Stimulated activated CD4-positive, alpha-beta T cell treated with anti-CD3 and anti-CD28 coated beads, Interleukin-12 subunit alpha, Interleukin-12 subunit beta, amount 100 ng/mL, for 48 hours (primary cell): ENCODE results near the gene TPBGL.

ENCODE experiments used
- DNase-seq, 3 donors: peaks; one replicate each; pipeline ENCODE4 v3.0.0-alpha.2; 2020; ENCODE audit warnings: low read depth in 2 of 3, low spot score in 1 of 3

Gene TPBGL

DNA sequence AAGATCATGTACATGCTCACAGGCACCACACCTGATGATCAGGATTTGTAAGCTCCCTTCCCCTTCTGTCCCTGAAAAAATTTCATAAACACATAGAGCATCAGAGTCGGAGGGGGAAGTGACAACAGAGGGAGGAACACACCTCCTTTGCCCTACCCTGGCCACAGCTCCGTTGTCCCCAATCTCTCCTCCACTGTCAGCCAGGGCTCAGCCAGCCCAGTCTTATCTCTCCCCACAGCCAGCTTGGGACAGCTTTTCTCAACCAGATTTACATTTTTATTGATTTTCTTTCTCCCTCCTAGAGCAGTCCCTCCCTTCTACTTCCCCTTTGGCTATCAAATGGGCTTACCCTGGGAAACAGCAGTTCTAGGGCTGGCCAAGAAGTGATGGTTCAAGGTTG lies 32.1 kb upstream of the TPBGL start:
- DNase-seq = no peak

DNA sequence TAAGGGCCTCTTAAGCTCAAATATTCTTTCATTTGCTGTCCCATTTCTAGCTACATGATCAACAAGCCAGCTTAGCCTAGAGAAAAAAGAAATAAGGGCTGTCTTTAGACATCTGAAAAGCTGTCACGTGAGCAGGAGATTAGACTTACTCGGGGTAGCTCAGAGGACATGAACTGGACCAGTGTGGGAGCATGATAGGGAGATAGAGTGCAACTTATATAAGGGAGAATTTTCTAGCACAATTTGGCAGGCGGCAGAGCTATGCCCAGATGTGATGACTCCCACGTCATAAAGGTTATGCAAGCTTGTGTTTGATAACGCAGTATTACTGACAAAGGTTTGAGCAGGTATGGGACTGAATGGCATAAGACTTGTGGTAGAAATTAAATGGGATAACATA lies 28.2 kb upstream of the TPBGL start:
- DNase-seq = no peak

DNA sequence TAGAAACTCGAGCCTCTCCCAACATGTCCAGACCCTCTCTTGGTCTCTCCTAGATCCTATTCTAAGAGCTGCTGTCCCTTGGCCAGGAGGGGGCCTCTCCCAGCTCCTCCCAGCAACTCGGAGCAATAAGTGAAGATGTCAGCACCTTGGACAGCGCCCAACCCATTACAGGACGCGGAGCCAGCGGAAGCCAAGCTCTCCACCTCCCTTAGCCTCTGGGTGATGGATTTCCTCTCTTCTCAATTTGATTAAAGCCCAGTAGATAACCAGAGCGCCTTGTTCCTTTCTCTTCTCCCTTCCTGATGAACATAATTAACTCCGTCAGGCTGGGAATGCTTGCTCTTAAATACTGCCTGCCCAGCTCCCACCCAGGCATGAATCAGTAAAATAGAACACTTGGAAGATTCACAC lies 26.2 kb upstream of the TPBGL start:
- peak; percentile 59 to 76 (median 67) for DNase-seq

GRCh38 chr11:75214843-75215242 lies 25.7 kb upstream of the TPBGL start:
- no peak for DNase-seq

DNA sequence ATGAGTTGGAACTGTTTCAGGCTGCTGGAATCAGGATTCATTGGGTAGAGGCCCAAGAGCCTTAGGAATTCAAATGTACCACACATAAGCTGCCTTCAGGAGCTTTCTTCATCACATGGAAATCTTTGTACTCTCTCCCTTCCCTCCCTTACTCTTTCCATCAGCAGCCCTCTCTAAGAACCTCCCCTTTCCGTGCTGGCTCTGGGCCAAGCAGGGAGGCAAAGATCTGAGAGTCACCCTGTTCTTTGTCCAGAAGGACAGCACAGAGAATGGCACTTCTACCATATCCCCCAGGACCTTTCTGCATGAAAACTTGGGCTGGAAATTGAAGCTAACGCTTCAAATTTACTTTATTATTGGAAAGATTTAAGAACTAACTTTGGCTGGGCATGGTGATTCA lies 20.7 kb upstream of the TPBGL start:
- DNase-seq = no peak

DNA sequence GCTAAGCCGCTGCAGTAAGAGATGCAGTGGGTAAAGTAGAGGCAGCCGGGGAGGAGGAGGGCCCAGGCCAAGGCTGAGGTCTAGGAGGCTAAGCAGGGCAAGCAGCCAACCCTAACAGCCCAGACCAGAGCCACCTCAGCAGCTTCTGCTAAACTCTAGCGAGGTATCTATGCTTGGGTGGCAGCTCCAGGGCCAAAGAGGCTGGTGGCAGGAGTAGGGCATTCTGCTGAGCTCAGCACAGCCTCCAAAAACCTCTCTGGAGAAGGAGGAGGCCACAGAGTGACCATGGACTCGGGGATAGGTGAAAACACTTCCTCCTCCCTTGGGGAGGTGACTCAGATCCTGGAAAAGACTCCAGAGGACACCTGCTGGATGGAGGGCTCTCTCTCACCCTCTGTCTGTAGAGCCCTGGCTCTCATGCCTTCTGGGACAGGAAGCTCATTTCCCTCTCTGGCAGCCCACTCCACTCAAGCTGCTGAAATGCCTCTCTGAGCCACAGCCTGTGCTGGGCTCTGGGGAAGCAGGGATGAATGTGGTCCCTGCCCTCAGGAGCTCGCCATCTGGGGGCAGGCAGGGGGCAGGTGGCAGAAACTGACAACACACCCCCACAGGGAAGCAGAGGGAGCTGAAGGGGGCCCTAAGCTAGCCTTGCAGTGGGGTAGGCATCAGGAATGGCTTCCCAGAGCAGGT lies 16.5 kb upstream of the TPBGL start:
- DNase-seq = no peak

DNA sequence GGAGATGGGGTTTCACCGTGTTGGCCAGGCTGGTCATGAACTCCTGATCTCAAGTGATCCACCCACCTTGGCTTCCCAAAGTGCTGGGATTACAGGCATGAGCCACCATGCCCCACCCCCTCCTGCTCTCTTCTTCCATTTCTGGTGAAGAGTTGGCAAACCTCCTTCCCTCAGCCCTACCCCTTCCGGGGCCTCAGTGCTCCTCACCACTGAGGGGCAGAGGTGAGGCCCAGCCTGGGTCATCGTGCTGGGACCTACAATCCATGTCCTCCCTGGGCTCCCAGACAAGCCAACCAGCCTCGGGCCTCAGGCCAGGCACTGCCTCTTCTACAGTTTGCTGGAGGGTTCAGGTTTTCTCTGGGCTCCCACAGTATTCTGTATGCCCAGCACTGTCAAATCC lies 14.8 kb upstream of the TPBGL start:
- DNase-seq = no peak

- DNase-seq = no peak
Observed at GRCh38 chr11:75229466-75229865, 11.1 kb upstream of the TPBGL start.

GRCh38 chr11:75230621-75231020 lies 10.0 kb upstream of the TPBGL start:
- no peak for DNase-seq

- no peak for DNase-seq
Observed at GRCh38 chr11:75233754-75234172, 6.8 kb upstream of the TPBGL start.

- no peak for DNase-seq
Observed at GRCh38 chr11:75236062-75236461, 4.5 kb upstream of the TPBGL start.

DNA sequence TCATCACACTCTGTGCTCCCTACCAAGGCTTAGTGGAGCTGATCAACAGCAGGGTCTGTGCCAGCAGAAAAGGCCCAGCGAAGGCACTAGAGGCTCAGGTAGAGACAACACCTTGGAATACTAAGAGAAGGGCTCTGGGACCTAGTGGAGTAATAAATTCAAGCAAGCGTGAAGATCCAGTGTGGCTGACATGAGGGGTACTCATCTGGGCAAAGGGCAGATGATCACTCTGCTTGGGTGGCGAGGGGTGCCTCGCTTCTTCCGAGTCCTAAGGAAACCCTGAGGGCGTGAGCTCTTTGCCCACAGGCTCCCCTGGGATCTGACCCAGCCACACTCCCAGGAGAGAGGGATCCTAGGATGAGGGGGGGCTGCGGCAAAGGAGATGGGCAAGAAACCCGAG lies 3.5 kb upstream of the TPBGL start:
- DNase-seq = no peak

- DNase-seq = no peak
Observed at GRCh38 chr11:75238595-75239440, 1.8 kb upstream of the TPBGL start.

GRCh38 chr11:75239531-75240290 lies 863 bp upstream of the TPBGL start:
- DNase-seq = no peak

- peak; percentile 68 to 85 (median 81) for DNase-seq
Observed at GRCh38 chr11:75241036-75241905, 697 bp downstream of the TPBGL start.

GRCh38 chr11:75241906-75242644 lies 1.5 kb downstream of the TPBGL start:
- DNase-seq = peak in 1 of 3 donors; percentile 34

DNA sequence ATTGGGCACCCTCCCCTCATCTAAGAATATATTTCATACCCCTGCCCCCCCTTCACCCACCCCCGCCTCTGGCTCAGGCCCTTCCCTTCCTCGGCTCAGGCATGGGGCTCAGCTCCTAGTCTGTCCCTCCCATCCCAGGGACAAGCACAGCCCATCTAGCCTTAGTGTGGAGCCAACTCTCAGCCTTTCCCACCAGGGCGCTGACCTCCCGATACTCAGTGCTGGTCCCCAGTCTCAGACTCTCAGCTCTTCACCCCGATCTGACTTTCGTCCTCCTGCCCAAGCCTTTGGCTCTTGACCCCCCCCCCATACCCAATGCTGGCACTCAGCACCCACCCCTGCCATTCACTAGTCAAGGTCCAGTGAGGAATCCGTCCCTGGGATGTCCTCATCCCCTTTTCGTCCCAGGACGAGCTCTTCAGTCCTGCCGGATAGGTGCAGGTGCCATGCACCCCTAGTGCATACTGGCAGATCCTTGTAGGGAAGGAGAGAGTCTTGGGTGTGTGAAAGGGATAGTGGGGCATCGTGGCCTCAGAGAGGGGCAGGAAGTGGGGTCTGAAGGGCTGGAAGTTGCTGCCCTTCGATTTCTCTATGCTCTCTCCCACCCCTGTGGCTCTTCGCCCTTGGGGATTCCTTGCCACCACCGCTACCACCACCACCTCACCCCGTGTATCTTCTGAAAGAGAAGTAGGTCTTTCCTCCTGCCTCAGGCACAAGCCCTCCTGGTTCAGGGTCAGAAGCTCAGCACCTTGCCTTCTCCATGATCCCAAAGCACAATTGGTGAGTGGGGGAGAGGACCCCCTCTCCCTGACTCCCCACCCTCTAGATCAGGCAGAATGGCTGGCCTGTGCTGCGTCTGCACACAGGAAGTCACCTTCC lies 2.4 kb downstream of the TPBGL start:
- DNase-seq = no peak

GRCh38 chr11:75244052-75244814 lies 3.7 kb downstream of the TPBGL start:
- DNase-seq = no peak
